BLaER1 treated with 17β-estradiol and CSF1 and Interleukin-3, amounts not matched to agents 10 nM and 100 nM (cell line): Measurements from ENCODE around the gene NEMP2.
A peak's percentile ranks its signal among the peaks of the same experiment; 100 is the strongest.

Experiments used
- H3K27ac ChIP-seq, 11 experiments: shearing (Covaris generic); formaldehyde crosslinking; 2 replicates each; pipeline ENCODE4 v1.8.1; 2022
- H3K27me3 ChIP-seq, 11 experiments: shearing (Covaris generic); formaldehyde crosslinking; 2 replicates each; pipeline ENCODE4 v1.8.1; 2022
- H3K36me3 ChIP-seq, 11 experiments: shearing (Covaris generic); formaldehyde crosslinking; 2 replicates each; pipeline ENCODE4 v1.8.1; 2022
- H3K4me1 ChIP-seq, 10 experiments: shearing (Covaris generic); formaldehyde crosslinking; 2 replicates each; pipeline ENCODE4 v1.8.1; 2022
- H3K4me2 ChIP-seq, 11 experiments: shearing (Covaris generic); formaldehyde crosslinking; 2 replicates each; pipeline ENCODE4 v1.8.1; 2022
- H3K4me3 ChIP-seq, 10 experiments: shearing (Covaris generic); formaldehyde crosslinking; 2 replicates each; pipeline ENCODE4 v1.8.1; 2022
- H3K9ac ChIP-seq, 11 experiments: shearing (Covaris generic); formaldehyde crosslinking; 2 replicates each; pipeline ENCODE4 v1.8.1; 2022
- H3K9me3 ChIP-seq, 11 experiments: shearing (Covaris generic); formaldehyde crosslinking; replicated peaks in 1 of 11; 2 replicates each; pipeline ENCODE4 v1.8.1; 2022
- H4K20me1 ChIP-seq, 11 experiments: shearing (Covaris generic); formaldehyde crosslinking; 2 replicates each; pipeline ENCODE4 v1.8.1; 2022
- Cebpa-rat ChIP-seq, 11 experiments: shearing (Covaris generic); IDR thresholded peaks; 2 replicates each; pipeline ENCODE4 v1.8.1; 2022

The NEMP2 gene

GRCh38 chr2:190545555-190546385 is 11.2 kb upstream of the NEMP2 start:
- H4K20me1 ChIP-seq = no peaks in the 10 kb centered on the region
- H3K27ac ChIP-seq = no peak overlapping the region
- H3K9ac ChIP-seq = no peak overlapping the region
- no peak for TF ChIP-seq Cebpa-rat (IDR thresholded peaks at IDR 0.05)
- no peak overlapping the region for H3K4me2 ChIP-seq
- peaks cover 0 to 9% (median 2%) of the 10 kb centered on the region in 10 experiments; a peak in 8 of 20 replicates for H3K4me1 ChIP-seq
- no peak overlapping the region for H3K4me3 ChIP-seq
- peaks cover 15 to 26% (median 20%) of the 10 kb centered on the region in 11 experiments for H3K9me3 ChIP-seq
- no peaks in the 10 kb centered on the region for H3K27me3 ChIP-seq
- H3K36me3 ChIP-seq = peaks cover 0 to 9% (median 0%) of the 10 kb centered on the region in 11 experiments; a peak in 3 of 22 replicates

- TF ChIP-seq Cebpa-rat (IDR thresholded peaks at IDR 0.05) = no peak
- Histone ChIP-seq H3K9me3 (peaks cover 22 to 33% (median 27%) of the 10 kb centered on the region in 11 experiments), H3K36me3 (peaks cover 0 to 15% (median 5%) of the 10 kb centered on the region in 11 experiments; a peak in 9 of 22 replicates), H3K4me2 (no peak overlapping the region), H3K4me1 (peaks cover 0 to 9% (median 2%) of the 10 kb centered on the region in 10 experiments; a peak in 8 of 20 replicates), H3K4me3 (no peak overlapping the region), H3K9ac (no peak overlapping the region), H3K27ac (no peak overlapping the region), H4K20me1 (no peaks in the 10 kb centered on the region), H3K27me3 (no peaks in the 10 kb centered on the region)
These were observed 10.6 kb upstream of the NEMP2 start for GRCh38 chr2:190545093-190545492.

GRCh38 chr2:190540048-190540447 is 5.5 kb upstream of the NEMP2 start:
- H3K36me3 ChIP-seq = peaks cover 0 to 26% (median 19%) of the 10 kb centered on the region in 11 experiments; a peak in 16 of 22 replicates
- no peaks in the 10 kb centered on the region for H3K27me3 ChIP-seq
- no peak overlapping the region for H3K9ac ChIP-seq
- no peak overlapping the region for H3K4me3 ChIP-seq
- H3K4me2 ChIP-seq = no peak overlapping the region
- H3K27ac ChIP-seq = no peak overlapping the region
- no peaks in the 10 kb centered on the region for H4K20me1 ChIP-seq
- no peak for TF ChIP-seq Cebpa-rat (IDR thresholded peaks at IDR 0.05)
- peaks cover 5 to 13% (median 11%) of the 10 kb centered on the region in 10 experiments; a peak in 15 of 20 replicates for H3K4me1 ChIP-seq
- peaks cover 57 to 72% (median 65%) of the 10 kb centered on the region in 11 experiments for H3K9me3 ChIP-seq

GRCh38 chr2:190538201-190538600 is 3.7 kb upstream of the NEMP2 start:
- peaks cover 0 to 26% (median 19%) of the 10 kb centered on the region in 11 experiments; a peak in 16 of 22 replicates for H3K36me3 ChIP-seq
- H3K4me1 ChIP-seq = peaks cover 12 to 21% (median 18%) of the 10 kb centered on the region in 10 experiments
- TF ChIP-seq Cebpa-rat (IDR thresholded peaks at IDR 0.05) = no peak
- H3K4me2 ChIP-seq = no peak overlapping the region
- no peak overlapping the region for H3K9ac ChIP-seq
- H3K27me3 ChIP-seq = no peaks in the 10 kb centered on the region
- H3K27ac ChIP-seq = no peak overlapping the region
- peaks cover 57 to 70% (median 64%) of the 10 kb centered on the region in 11 experiments for H3K9me3 ChIP-seq
- no peak overlapping the region for H3K4me3 ChIP-seq
- no peaks in the 10 kb centered on the region for H4K20me1 ChIP-seq

- Histone ChIP-seq H3K9me3 (peaks cover 56 to 66% (median 62%) of the 10 kb centered on the region in 11 experiments), H3K27me3 (no peaks in the 10 kb centered on the region), H3K9ac (no peak overlapping the region), H3K4me1 (peaks cover 16 to 25% (median 23%) of the 10 kb centered on the region in 10 experiments), H3K4me2 (no peak overlapping the region), H3K4me3 (no peak overlapping the region), H3K27ac (no peak overlapping the region), H4K20me1 (no peaks in the 10 kb centered on the region), H3K36me3 (peaks cover 0 to 26% (median 19%) of the 10 kb centered on the region in 11 experiments; a peak in 16 of 22 replicates)
- TF ChIP-seq Cebpa-rat (IDR thresholded peaks at IDR 0.05) = no peak
These were observed 3.2 kb upstream of the NEMP2 start for GRCh38 chr2:190537765-190538164.

GRCh38 chr2:190535586-190535985 is 1.1 kb upstream of the NEMP2 start:
- no peak for TF ChIP-seq Cebpa-rat (IDR thresholded peaks at IDR 0.05)
- no peaks in the 10 kb centered on the region for H3K27me3 ChIP-seq
- H4K20me1 ChIP-seq = no peaks in the 10 kb centered on the region
- H3K4me2 ChIP-seq = peak overlapping the region; percentile 81 to 99 (median 90)
- H3K9ac ChIP-seq = peak overlapping the region; percentile 85 to 97 (median 94); a peak in 20 of 22 replicates
- H3K4me3 ChIP-seq = peak overlapping the region; percentile 60 to 81 (median 72); a peak in 18 of 20 replicates
- H3K9me3 ChIP-seq = peaks cover 39 to 45% (median 43%) of the 10 kb centered on the region in 11 experiments
- H3K4me1 ChIP-seq = peaks cover 24 to 46% (median 39%) of the 10 kb centered on the region in 10 experiments
- H3K27ac ChIP-seq = peak overlapping the region in 9 of 11 experiments; percentile 94 to 98 (median 96); a peak in 15 of 22 replicates
- peaks cover 0 to 22% (median 13%) of the 10 kb centered on the region in 11 experiments; a peak in 16 of 22 replicates for H3K36me3 ChIP-seq

- H3K27ac ChIP-seq = peak overlapping the region; percentile 80 to 98 (median 96)
- H3K4me3 ChIP-seq = peak overlapping the region; percentile 60 to 81 (median 72)
- H3K9ac ChIP-seq = peak overlapping the region; percentile 85 to 97 (median 94)
- peaks cover 34 to 40% (median 38%) of the 10 kb centered on the region in 11 experiments for H3K9me3 ChIP-seq
- H4K20me1 ChIP-seq = no peaks in the 10 kb centered on the region
- H3K4me1 ChIP-seq = peaks cover 29 to 51% (median 44%) of the 10 kb centered on the region in 10 experiments
- no peaks in the 10 kb centered on the region for H3K27me3 ChIP-seq
- H3K4me2 ChIP-seq = peak overlapping the region; percentile 81 to 99 (median 90)
- H3K36me3 ChIP-seq = peaks cover 0 to 17% (median 9%) of the 10 kb centered on the region in 11 experiments; a peak in 15 of 22 replicates
- no peak for TF ChIP-seq Cebpa-rat (IDR thresholded peaks at IDR 0.05)
These were observed 558 bp upstream of the NEMP2 start for GRCh38 chr2:190535121-190535439.

- H4K20me1 ChIP-seq = no peaks in the 10 kb centered on the region
- 0 out of 22 replicates have a peak, but pooled peaks of 1 of the 11 experiments have one; percentile 25 for TF ChIP-seq Cebpa-rat (IDR thresholded peaks at IDR 0.05)
- peak overlapping the region; percentile 60 to 81 (median 72) for H3K4me3 ChIP-seq
- peaks cover 23 to 28% (median 27%) of the 10 kb centered on the region in 11 experiments for H3K9me3 ChIP-seq
- H3K9ac ChIP-seq = peak overlapping the region; percentile 85 to 97 (median 94)
- H3K27ac ChIP-seq = peak overlapping the region; percentile 80 to 98 (median 96)
- H3K4me1 ChIP-seq = peaks cover 39 to 57% (median 51%) of the 10 kb centered on the region in 10 experiments
- H3K4me2 ChIP-seq = peak overlapping the region; percentile 81 to 99 (median 90)
- peaks cover 0 to 17% (median 7%) of the 10 kb centered on the region in 11 experiments; a peak in 10 of 22 replicates for H3K36me3 ChIP-seq
- H3K27me3 ChIP-seq = no peaks in the 10 kb centered on the region
These were observed 583 bp downstream of the NEMP2 start for GRCh38 chr2:190533968-190534309.
